Activated naive CD8-positive, alpha-beta T cell treated with anti-CD3 and anti-CD28 coated beads, Interleukin-2, amount 10 ng/mL, durations not matched to agents 7 days and 5 days (primary cell): ENCODE data around the gene NPTX1. TPM values are rescaled to one million over a fixed set of nuclear protein-coding genes. Genes with fewer than 3 reads are reported as not detected.

Source experiments
- ATAC-seq: fragments of 150-1000 bp; cut with Tn5 transposase; one replicate; pipeline ENCODE4 v1.10.0; 2021; ENCODE audit warnings: low read depth, moderate library complexity
- POLR2A ChIA-PET: fragments of 350-600 bp; sonication (Branson Sonifier 250); formaldehyde crosslinking; loops from one replicate; lab custom pipeline; 2021; ENCODE audit warnings: antibody characterized with exemption; lab: Charles Lee
- DNase-seq: peaks from one replicate; pipeline ENCODE4 v3.0.0; 2021
- H3K27ac Mint-ChIP-seq: one replicate; pipeline ENCODE4 v1.8.0; 2022; ENCODE audit warnings: mild to moderate bottlenecking, mixed read lengths
- H3K27me3 Mint-ChIP-seq: one replicate; pipeline ENCODE4 v1.8.0; 2022; ENCODE audit warnings: mild to moderate bottlenecking, moderate library complexity, mixed read lengths
- H3K36me3 Mint-ChIP-seq: one replicate; pipeline ENCODE4 v1.8.0; 2021; ENCODE audit warnings: mild to moderate bottlenecking, mixed read lengths
- H3K4me1 Mint-ChIP-seq: one replicate; pipeline ENCODE4 v1.8.0; 2021; ENCODE audit warnings: mixed read lengths
- H3K4me3 Mint-ChIP-seq: one replicate; pipeline ENCODE4 v1.8.0; 2022; ENCODE audit warnings: mild to moderate bottlenecking, moderate library complexity, mixed read lengths
- H3K9me3 Mint-ChIP-seq: one replicate; pipeline ENCODE4 v1.8.0; 2021; ENCODE audit warnings: mixed read lengths
- total RNA-seq, 2 experiments: library from RNA; stranded (reverse); gene quantifications; one replicate each; pipeline ENCODE4 v1.2.3, GENCODE V29; 2021

NPTX1 gene
- total RNA-seq, 2 experiments from 2014 or later: 2.5 to 2.8 TPM

GRCh38 chr17:80469667-80470066 is 6.7 kb downstream of the NPTX1 start:
- Mint-ChIP-seq H3K27ac (no peak overlapping the region), H3K4me1 (peaks cover 9% of the 10 kb centered on the region), H3K9me3 (no peaks in the 10 kb centered on the region), H3K27me3 (peaks cover 52% of the 10 kb centered on the region), H3K36me3 (no peaks in the 10 kb centered on the region), H3K4me3 (no peak overlapping the region)
- no peak for DNase-seq
- ATAC-seq: no peak
- POLR2A ChIA-PET: interaction anchor here (1.6 kb wide), 1 partner anchor 15 kb away, joined by 5 read pairs; no protein-coding TSS in a partner anchor

- Mint-ChIP-seq H3K4me3 (no peak overlapping the region), H3K4me1 (peaks cover 7% of the 10 kb centered on the region), H3K27ac (no peak overlapping the region), H3K9me3 (no peaks in the 10 kb centered on the region), H3K27me3 (peaks cover 45% of the 10 kb centered on the region), H3K36me3 (no peaks in the 10 kb centered on the region)
- POLR2A ChIA-PET: interaction anchor here (1.6 kb wide), 1 partner anchor 14 kb away, joined by 5 read pairs; no protein-coding TSS in a partner anchor
- ATAC-seq: no peak
- no peak for DNase-seq
These were observed 7.5 kb downstream of the NPTX1 start for GRCh38 chr17:80468781-80469493.

- Mint-ChIP-seq H3K36me3 (no peaks in the 10 kb centered on the region), H3K9me3 (no peaks in the 10 kb centered on the region), H3K4me3 (no peak overlapping the region), H3K27ac (no peak overlapping the region), H3K4me1 (peaks cover 10% of the 10 kb centered on the region), H3K27me3 (peaks cover 45% of the 10 kb centered on the region)
- POLR2A ChIA-PET: interaction anchor here (0.6 to 1.6 kb wide), 2 partner anchors 13 to 646 kb away, joined by 5 read pairs; no protein-coding TSS in a partner anchor
- ATAC-seq (no peak), DNase-seq (no peak)
These were observed 8.2 kb downstream of the NPTX1 start for GRCh38 chr17:80468242-80468641.

GRCh38 chr17:80466188-80466705 is 10.2 kb downstream of the NPTX1 start:
- Mint-ChIP-seq H3K36me3 (no peaks in the 10 kb centered on the region), H3K27me3 (peaks cover 33% of the 10 kb centered on the region), H3K4me3 (no peak overlapping the region), H3K4me1 (peaks cover 4% of the 10 kb centered on the region), H3K9me3 (no peaks in the 10 kb centered on the region), H3K27ac (no peak overlapping the region)
- POLR2A ChIA-PET: no interaction called here
- ATAC-seq: no peak
- no peak for DNase-seq

GRCh38 chr17:80465327-80465974 is 11.0 kb downstream of the NPTX1 start:
- Mint-ChIP-seq H3K9me3 (no peaks in the 10 kb centered on the region), H3K4me1 (peaks cover 4% of the 10 kb centered on the region), H3K4me3 (no peak overlapping the region), H3K36me3 (no peaks in the 10 kb centered on the region), H3K27ac (no peak overlapping the region), H3K27me3 (peaks cover 39% of the 10 kb centered on the region)
- POLR2A ChIA-PET: interaction anchor here (3.4 kb wide), 1 partner anchor 11 kb away, joined by 24 read pairs; no protein-coding TSS in a partner anchor
- ATAC-seq: no peak
- no peak for DNase-seq

- POLR2A ChIA-PET: interaction anchor here (3.4 kb wide), 1 partner anchor 10 kb away, joined by 24 read pairs; no protein-coding TSS in a partner anchor
- no peak for DNase-seq
- no peak for ATAC-seq
- Mint-ChIP-seq H3K4me1 (peaks cover 4% of the 10 kb centered on the region), H3K9me3 (no peaks in the 10 kb centered on the region), H3K4me3 (no peak overlapping the region), H3K27me3 (peaks cover 40% of the 10 kb centered on the region), H3K27ac (no peak overlapping the region), H3K36me3 (no peaks in the 10 kb centered on the region)
These were observed 11.9 kb downstream of the NPTX1 start for GRCh38 chr17:80464486-80464885.

GRCh38 chr17:80463784-80464400 is 12.5 kb downstream of the NPTX1 start:
- DNase-seq (no peak), ATAC-seq (no peak)
- H3K4me1 Mint-ChIP-seq: peaks cover 4% of the 10 kb centered on the region
- no peak overlapping the region for H3K4me3 Mint-ChIP-seq
- POLR2A ChIA-PET: interaction anchor here (3.4 kb wide), 1 partner anchor 9 kb away, joined by 24 read pairs; no protein-coding TSS in a partner anchor
- no peaks in the 10 kb centered on the region for H3K36me3 Mint-ChIP-seq
- no peak overlapping the region for H3K27ac Mint-ChIP-seq
- peaks cover 41% of the 10 kb centered on the region for H3K27me3 Mint-ChIP-seq
- no peaks in the 10 kb centered on the region for H3K9me3 Mint-ChIP-seq

- no peak for DNase-seq
- Mint-ChIP-seq H3K4me1 (peaks cover 14% of the 10 kb centered on the region), H3K9me3 (no peaks in the 10 kb centered on the region), H3K27ac (no peak overlapping the region), H3K4me3 (no peak overlapping the region), H3K27me3 (peaks cover 21% of the 10 kb centered on the region), H3K36me3 (no peaks in the 10 kb centered on the region)
- no peak for ATAC-seq
- POLR2A ChIA-PET: no interaction called here
These were observed 14.8 kb downstream of the NPTX1 start for GRCh38 chr17:80461528-80462160.

- POLR2A ChIA-PET: interaction anchor here (0.5 kb wide), 1 partner anchor 320 kb away, joined by 3 read pairs; no protein-coding TSS in a partner anchor
- Mint-ChIP-seq H3K36me3 (no peaks in the 10 kb centered on the region), H3K27me3 (peaks cover 17% of the 10 kb centered on the region)
These were observed 16.0 kb downstream of the NPTX1 start for GRCh38 chr17:80460429-80460834.

GRCh38 chr17:80459234-80459633 is 17.2 kb downstream of the NPTX1 start:
- Mint-ChIP-seq H3K27me3 (peaks cover 17% of the 10 kb centered on the region), H3K36me3 (no peaks in the 10 kb centered on the region), H3K4me1 (peaks cover 24% of the 10 kb centered on the region), H3K4me3 (no peak overlapping the region), H3K9me3 (no peaks in the 10 kb centered on the region), H3K27ac (no peak overlapping the region)
- POLR2A ChIA-PET: no interaction called here
- DNase-seq (no peak), ATAC-seq (no peak)

More at GRCh38 chr17:80460429-80460834, 16.0 kb downstream of the NPTX1 start:
- no peak for DNase-seq
- ATAC-seq: no peak
- no peak overlapping the region for H3K4me3 Mint-ChIP-seq
- peaks cover 19% of the 10 kb centered on the region for H3K4me1 Mint-ChIP-seq
- no peak overlapping the region for H3K27ac Mint-ChIP-seq
- H3K9me3 Mint-ChIP-seq: no peaks in the 10 kb centered on the region

- H3K4me1 Mint-ChIP-seq: peaks cover 30% of the 10 kb centered on the region
- H3K36me3 Mint-ChIP-seq: no peaks in the 10 kb centered on the region
- peak overlapping the region; percentile 24 for H3K4me3 Mint-ChIP-seq
- no peaks in the 10 kb centered on the region for H3K9me3 Mint-ChIP-seq
- ATAC-seq: no peak
- POLR2A ChIA-PET: no interaction called here
- no peak overlapping the region for H3K27ac Mint-ChIP-seq
- H3K27me3 Mint-ChIP-seq: peaks cover 17% of the 10 kb centered on the region
- DNase-seq: no peak
These were observed 18.4 kb downstream of the NPTX1 start for GRCh38 chr17:80458016-80458415.

- POLR2A ChIA-PET: no interaction called here
- DNase-seq (no peak), ATAC-seq (no peak)
- no peak overlapping the region for H3K27ac Mint-ChIP-seq
- H3K4me1 Mint-ChIP-seq: peaks cover 30% of the 10 kb centered on the region
- peaks cover 17% of the 10 kb centered on the region for H3K27me3 Mint-ChIP-seq
- no peaks in the 10 kb centered on the region for H3K9me3 Mint-ChIP-seq
- peak overlapping the region; percentile 24 for H3K4me3 Mint-ChIP-seq
- no peaks in the 10 kb centered on the region for H3K36me3 Mint-ChIP-seq
These were observed 19.1 kb downstream of the NPTX1 start for GRCh38 chr17:80457236-80457856.
